C4-2B (cell line): ENCODE data around the gene SIRT5.

Experiments
- H3K27ac ChIP-seq: fragments of 450-650 bp; 2 replicates; pipeline ENCODE4 v1.5.1; 2017
- ZFX ChIP-seq: fragments of 450-650 bp; IDR thresholded peaks from 2 replicates; pipeline ENCODE4 v1.6.1; 2017
- TF ChIP-seq, protein P1 (sequence below): fragments of 450-650 bp; conservative IDR thresholded peaks from 2 replicates; pipeline ENCODE4 v1.5.1; 2017; ENCODE audit warnings: mild to moderate bottlenecking

SIRT5 gene

DNA sequence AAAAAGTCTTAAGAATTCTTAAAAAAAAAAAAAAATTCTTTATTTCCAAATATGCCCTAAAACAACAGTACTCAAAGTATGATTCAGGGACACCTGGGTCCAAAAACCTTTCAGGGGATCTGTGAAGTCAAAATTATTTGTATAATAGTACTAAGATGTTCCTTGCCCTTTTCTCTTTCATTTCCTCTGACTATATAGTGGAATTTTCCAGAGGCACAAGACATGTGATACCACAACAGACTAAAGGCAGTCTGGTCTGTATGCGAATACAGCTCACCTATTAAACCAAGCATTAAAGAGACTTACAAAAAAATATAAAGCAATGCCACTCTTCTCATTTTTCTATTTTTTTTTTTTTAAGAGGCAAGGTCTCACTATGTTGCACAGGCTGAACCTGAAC lies 56.1 kb downstream of the SIRT5 start:
- H3K27ac ChIP-seq, result no peak overlapping the region
- TF ChIP-seq, protein P1, sequence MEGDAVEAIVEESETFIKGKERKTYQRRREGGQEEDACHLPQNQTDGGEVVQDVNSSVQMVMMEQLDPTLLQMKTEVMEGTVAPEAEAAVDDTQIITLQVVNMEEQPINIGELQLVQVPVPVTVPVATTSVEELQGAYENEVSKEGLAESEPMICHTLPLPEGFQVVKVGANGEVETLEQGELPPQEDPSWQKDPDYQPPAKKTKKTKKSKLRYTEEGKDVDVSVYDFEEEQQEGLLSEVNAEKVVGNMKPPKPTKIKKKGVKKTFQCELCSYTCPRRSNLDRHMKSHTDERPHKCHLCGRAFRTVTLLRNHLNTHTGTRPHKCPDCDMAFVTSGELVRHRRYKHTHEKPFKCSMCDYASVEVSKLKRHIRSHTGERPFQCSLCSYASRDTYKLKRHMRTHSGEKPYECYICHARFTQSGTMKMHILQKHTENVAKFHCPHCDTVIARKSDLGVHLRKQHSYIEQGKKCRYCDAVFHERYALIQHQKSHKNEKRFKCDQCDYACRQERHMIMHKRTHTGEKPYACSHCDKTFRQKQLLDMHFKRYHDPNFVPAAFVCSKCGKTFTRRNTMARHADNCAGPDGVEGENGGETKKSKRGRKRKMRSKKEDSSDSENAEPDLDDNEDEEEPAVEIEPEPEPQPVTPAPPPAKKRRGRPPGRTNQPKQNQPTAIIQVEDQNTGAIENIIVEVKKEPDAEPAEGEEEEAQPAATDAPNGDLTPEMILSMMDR, result no peak
- no peak for TF ChIP-seq ZFX

DNA sequence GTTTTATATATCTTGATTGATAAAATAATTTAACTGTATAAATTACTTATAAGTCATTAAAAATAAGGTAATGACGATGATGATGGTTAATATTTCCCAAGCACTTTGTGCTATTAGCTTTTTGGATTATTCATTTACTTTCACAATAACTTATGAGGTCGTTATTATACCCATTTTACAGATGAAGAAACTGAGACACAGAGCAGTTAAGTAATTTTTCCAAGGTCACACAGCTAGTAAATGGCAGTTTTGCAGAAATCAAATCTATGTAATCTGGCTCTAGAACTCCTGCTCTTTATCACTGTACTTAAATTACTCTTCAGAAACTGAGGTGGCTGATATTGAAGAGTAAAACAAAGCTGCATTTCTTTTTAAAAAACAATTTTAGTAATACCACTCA lies 58.9 kb downstream of the SIRT5 start:
- TF ChIP-seq ZFX, result no peak
- TF ChIP-seq, protein P1, result no peak
- no peak overlapping the region for H3K27ac ChIP-seq

DNA sequence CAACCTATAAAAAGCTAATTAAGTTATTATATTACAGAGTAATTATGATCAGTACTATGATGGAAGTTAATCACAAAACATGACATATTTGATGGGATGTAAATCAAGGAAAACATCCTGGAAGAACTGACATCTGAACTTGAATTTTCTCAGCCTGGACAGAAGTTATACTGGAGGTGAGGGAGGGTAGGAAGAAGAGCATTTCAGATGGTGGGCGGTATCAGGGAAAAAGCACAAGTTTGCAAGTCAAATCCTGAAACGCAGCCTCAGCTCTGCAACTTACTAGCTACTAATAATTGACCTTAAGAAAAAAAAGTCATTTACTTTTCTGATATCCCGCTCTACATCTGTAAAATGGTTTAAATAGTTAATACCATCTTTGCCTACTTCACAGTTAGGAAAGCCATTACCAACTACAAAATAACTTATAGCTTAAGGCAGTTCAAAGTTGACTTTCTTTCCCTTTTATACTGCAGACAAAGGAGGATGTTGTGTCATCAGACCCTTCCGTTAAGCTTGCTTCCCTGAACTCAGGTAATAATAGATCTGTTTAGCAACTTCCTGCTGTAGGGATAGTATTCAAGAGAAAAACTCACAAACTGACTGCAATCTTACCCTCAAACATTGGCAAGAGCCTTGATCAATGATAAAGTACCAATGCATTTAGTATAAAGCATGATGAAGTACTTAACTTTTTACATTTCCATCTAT lies 61.7 kb downstream of the SIRT5 start:
- H3K27ac ChIP-seq, result no peak overlapping the region
- TF ChIP-seq, protein P1, result no peak
- TF ChIP-seq ZFX, result no peak

DNA sequence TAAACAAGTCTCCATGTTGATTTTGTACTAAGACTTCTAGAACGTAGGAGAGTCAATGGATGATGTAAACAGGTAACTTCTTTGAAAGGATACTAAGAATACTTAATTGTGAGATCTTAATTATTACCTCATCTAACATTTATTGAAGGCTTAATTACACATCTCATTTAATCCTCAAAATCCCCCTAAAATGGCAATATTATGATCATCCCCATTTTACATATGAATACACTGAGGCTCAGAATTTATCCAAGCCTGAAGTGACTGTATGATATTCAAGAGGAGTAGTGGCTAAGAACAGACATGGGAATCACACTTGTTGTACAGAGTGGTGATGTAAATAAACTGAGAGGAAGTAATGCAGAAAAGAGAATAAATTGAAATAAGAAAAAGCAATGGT lies 63.6 kb downstream of the SIRT5 start:
- H3K27ac ChIP-seq, result no peak overlapping the region
- TF ChIP-seq, protein P1, result no peak
- TF ChIP-seq ZFX, result no peak

DNA sequence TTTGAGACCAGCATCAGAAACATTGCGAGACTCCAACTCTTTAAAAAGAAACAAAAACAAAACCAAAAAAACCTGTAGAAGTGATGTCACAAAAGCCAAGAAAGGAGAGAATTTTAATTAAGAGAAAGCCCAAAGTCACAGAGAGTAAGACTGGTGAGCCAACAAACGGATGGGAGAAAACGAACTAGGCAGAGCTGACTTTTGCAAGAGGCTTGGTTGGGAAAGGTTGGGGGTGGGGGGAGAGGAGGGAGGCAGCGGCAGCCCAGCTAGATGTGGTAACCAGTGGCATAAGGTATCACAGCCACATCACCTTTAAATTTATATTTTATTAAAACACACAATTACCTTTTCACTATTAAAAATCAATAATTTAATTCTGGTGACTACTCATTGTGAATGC lies 64.2 kb downstream of the SIRT5 start:
- no peak overlapping the region for H3K27ac ChIP-seq
- no peak for TF ChIP-seq ZFX
- TF ChIP-seq, protein P1, result no peak

DNA sequence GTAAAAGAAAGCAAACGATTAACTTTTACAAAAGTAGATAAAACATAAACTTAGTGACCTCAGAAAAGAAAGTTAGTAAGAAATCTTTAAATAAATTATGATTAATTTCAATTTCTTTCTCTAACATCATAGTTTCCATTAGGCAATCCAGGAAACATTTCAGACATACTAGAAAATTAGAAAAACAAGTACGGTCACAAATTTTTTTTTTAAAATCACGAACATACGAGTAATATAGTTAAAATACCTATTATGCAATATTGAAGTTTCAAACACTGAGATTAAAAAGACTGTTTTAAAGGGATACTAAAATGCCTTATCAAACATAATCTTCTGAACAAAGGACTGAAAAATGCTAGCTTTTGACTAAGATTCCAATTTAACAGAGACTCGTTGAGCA lies 66.9 kb downstream of the SIRT5 start:
- TF ChIP-seq ZFX, result no peak
- TF ChIP-seq, protein P1, result no peak
- H3K27ac ChIP-seq, result no peak overlapping the region

DNA sequence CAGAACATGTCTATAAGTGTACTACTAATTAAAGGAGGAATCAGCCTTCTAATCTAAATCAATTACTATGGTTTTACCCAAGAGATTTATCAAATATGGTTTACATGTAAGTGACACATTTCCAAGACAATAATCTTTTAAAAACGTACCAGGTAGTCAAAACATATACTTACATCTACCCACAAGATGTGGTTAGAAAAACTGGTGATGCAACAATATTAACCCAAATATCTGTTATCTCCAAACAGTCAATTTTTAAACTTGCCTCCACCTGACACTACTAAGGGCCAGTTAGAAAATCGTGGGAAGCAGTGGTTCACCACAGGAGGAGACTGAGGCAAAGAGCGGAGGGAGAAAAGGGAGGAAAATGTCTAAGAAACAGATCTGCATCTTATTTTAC lies 68.7 kb downstream of the SIRT5 start:
- no peak for TF ChIP-seq ZFX
- TF ChIP-seq, protein P1, result no peak
- H3K27ac ChIP-seq, result no peak overlapping the region
